Measurements from ENCODE around the gene CCDC146.

GRCh38 chr7:77252506-77252905, 130.1 kb downstream of the CCDC146 start:
- no peak for TF ChIP-seq RAD21 (IDR thresholded peaks at IDR 0.05 in 1 of 2, conservative IDR thresholded peaks at IDR 0.05 in 1 of 2; ENCODE audit: low read depth in 2 of 2, low read length in 2 of 2)
- TF ChIP-seq POU5F1 (IDR thresholded peaks at IDR 0.05; ENCODE audit: low read depth, low read length) = no peak
- TF ChIP-seq POLR2A (IDR thresholded peaks at IDR 0.05; ENCODE audit: control extremely low read depth in 1 of 2, low read depth in 2 of 2, low read length in 2 of 2) = no peak
- no peak for TF ChIP-seq CTCF (IDR thresholded peaks at IDR 0.05; ENCODE audit: control extremely low read depth in 1 of 3, insufficient read depth in 1 of 3, low read depth in 1 of 3, low read length in 3 of 3)
- no peak for TF ChIP-seq CHD2 (IDR thresholded peaks at IDR 0.05; ENCODE audit: low read length)
- no peak for TF ChIP-seq YY1 (IDR thresholded peaks at IDR 0.05; ENCODE audit: low read depth, low read length)
- no peak for TF ChIP-seq SUZ12 (IDR thresholded peaks at IDR 0.05; ENCODE audit: low read length)
- no peak for TF ChIP-seq RFX5 (IDR thresholded peaks at IDR 0.05; ENCODE audit: borderline replicate concordance, low read depth, low read length)

Measured in H1 (cell line).